ENCODE results near the gene CELF2.

GRCh38 chr10:11262494-11263345 lies 245.0 kb downstream of the CELF2 start:
- no peak for TF ChIP-seq CTCF (IDR thresholded peaks at IDR 0.05; ENCODE audit: poor library complexity)
- no peak for TF ChIP-seq EZH2 (IDR thresholded peaks at IDR 0.05; ENCODE audit: borderline replicate concordance)
- no peak for TF ChIP-seq EZH2phosphoT487 (IDR thresholded peaks at IDR 0.05; ENCODE audit: low read depth, severe bottlenecking, unreplicated experiment)

All from hepatocyte (in vitro differentiated cells).